Mucosa of rectum (tissue), 2 donors: ENCODE results near the gene CCL27.
"Not testable (repeated sequence)": the region's sequence is repeated elsewhere in the genome, so short reads cannot be mapped to it uniquely, and the experiment has no call there.

ENCODE experiments used
- H3K27ac ChIP-seq, 2 donors: one replicate each; pipeline ENCODE4 v1.7.0; 2013; ENCODE audit warnings: inconsistent platforms in 2 of 2, low read depth in 2 of 2, low read length in 2 of 2
- H3K27me3 ChIP-seq, 2 donors: one replicate each; pipeline ENCODE4 v1.7.0; 2013; ENCODE audit warnings: low read length in 2 of 2; ENCODE audit not compliant: control insufficient read depth in 2 of 2, insufficient read depth in 2 of 2
- H3K36me3 ChIP-seq, 2 donors: one replicate each; pipeline ENCODE4 v1.7.0; 2013; ENCODE audit warnings: low read length in 2 of 2; ENCODE audit not compliant: control insufficient read depth in 2 of 2, insufficient read depth in 2 of 2
- H3K4me1 ChIP-seq, 2 donors: one replicate each; pipeline ENCODE4 v1.7.0; 2013; ENCODE audit warnings: low read length in 2 of 2, mild to moderate bottlenecking in 1 of 2; ENCODE audit not compliant: control insufficient read depth in 2 of 2, insufficient read depth in 2 of 2
- H3K4me3 ChIP-seq, 2 donors: one replicate each; pipeline ENCODE4 v1.7.0; 2013; ENCODE audit warnings: low read length in 2 of 2
- H3K9ac ChIP-seq, 2 donors: one replicate each; pipeline ENCODE4 v1.7.0; 2013; ENCODE audit warnings: low read length in 2 of 2, low read depth in 1 of 2, mild to moderate bottlenecking in 1 of 2
- H3K9me3 ChIP-seq, 2 donors: one replicate each; pipeline ENCODE4 v1.7.0; 2013; ENCODE audit warnings: low read length in 2 of 2; ENCODE audit not compliant: control insufficient read depth in 2 of 2
- donor health status: healthy.
- donor health status: Normal muscosa, but diverticular disease.

The CCL27 gene

GRCh38 chr9:34639322-34639721 lies 23.1 kb downstream of the CCL27 start:
- H3K27me3 ChIP-seq, H3K9ac ChIP-seq, H3K9me3 ChIP-seq, H3K27ac ChIP-seq, H3K4me3 ChIP-seq, H3K36me3 ChIP-seq: not testable (repeated sequence)
- peaks cover 15 to 16% of the 10 kb centered on the region in 2 donors for H3K4me1 ChIP-seq

GRCh38 chr9:34638138-34638445 lies 24.4 kb downstream of the CCL27 start:
- H3K36me3 ChIP-seq: peaks cover 0 to 9% of the 10 kb centered on the region in 2 donors
- peak overlapping the region; percentile 79 to 84 for H3K27ac ChIP-seq
- H3K4me1 ChIP-seq: peaks cover 15 to 16% of the 10 kb centered on the region in 2 donors
- no peaks in the 10 kb centered on the region for H3K27me3 ChIP-seq
- H3K9me3 ChIP-seq: no peaks in the 10 kb centered on the region
- peak overlapping the region; percentile 90 to 92 for H3K4me3 ChIP-seq
- peak overlapping the region; percentile 80 to 92 for H3K9ac ChIP-seq

- peak within 1 kb of the TSS; percentile 80 to 92 for H3K9ac ChIP-seq
- peak within 1 kb of the TSS; percentile 79 to 84 for H3K27ac ChIP-seq
- H3K4me1 ChIP-seq: peaks cover 15 to 16% of the 10 kb centered on the region in 2 donors
- H3K27me3 ChIP-seq: no peaks in the 10 kb centered on the region
- H3K9me3 ChIP-seq: no peaks in the 10 kb centered on the region
- H3K4me3 ChIP-seq: peak within 1 kb of the TSS; percentile 90 to 92
- peaks cover 0 to 9% of the 10 kb centered on the region in 2 donors for H3K36me3 ChIP-seq
Observed at GRCh38 chr9:34637356-34638137, 24.9 kb downstream of the CCL27 start, which contains the start of gene SIGMAR1. Gene SIGMAR1, minus strand, starts transcription at chr9:34637787. Its CDS starts 90 bp downstream, at chr9:34637697.

- H3K36me3 ChIP-seq: peaks cover 0 to 9% of the 10 kb centered on the region in 2 donors
- H3K9ac ChIP-seq: peak overlapping the region; percentile 80 to 92
- peak overlapping the region; percentile 79 to 84 for H3K27ac ChIP-seq
Observed at GRCh38 chr9:34636791-34637355, 25.6 kb downstream of the CCL27 start.

GRCh38 chr9:34635556-34635955 lies 26.9 kb downstream of the CCL27 start:
- H3K27me3 ChIP-seq: peaks cover 0 to under 1% of the 10 kb centered on the region in 2 donors
- no peak overlapping the region for H3K9ac ChIP-seq
- H3K9me3 ChIP-seq: no peaks in the 10 kb centered on the region
- H3K27ac ChIP-seq: no peak overlapping the region
- H3K4me3 ChIP-seq: no peak overlapping the region
- H3K36me3 ChIP-seq: peaks cover 0 to 9% of the 10 kb centered on the region in 2 donors
- peaks cover 15 to 16% of the 10 kb centered on the region in 2 donors for H3K4me1 ChIP-seq

More at GRCh38 chr9:34636791-34637355, 25.6 kb downstream of the CCL27 start:
- Histone ChIP-seq H3K9me3 (no peaks in the 10 kb centered on the region), H3K4me3 (peak overlapping the region; percentile 90 to 92), H3K27me3 (no peaks in the 10 kb centered on the region), H3K4me1 (peaks cover 15 to 16% of the 10 kb centered on the region in 2 donors)

GRCh38 chr9:34634551-34635248 lies 27.8 kb downstream of the CCL27 start:
- Histone ChIP-seq H3K4me3 (no peak overlapping the region), H3K9me3 (no peaks in the 10 kb centered on the region), H3K9ac (no peak overlapping the region), H3K36me3 (peaks cover 0 to 9% of the 10 kb centered on the region in 2 donors), H3K27ac (no peak overlapping the region), H3K4me1 (peaks cover 21% of the 10 kb centered on the region in 2 donors), H3K27me3 (peaks cover 0 to 6% of the 10 kb centered on the region in 2 donors)

DNA sequence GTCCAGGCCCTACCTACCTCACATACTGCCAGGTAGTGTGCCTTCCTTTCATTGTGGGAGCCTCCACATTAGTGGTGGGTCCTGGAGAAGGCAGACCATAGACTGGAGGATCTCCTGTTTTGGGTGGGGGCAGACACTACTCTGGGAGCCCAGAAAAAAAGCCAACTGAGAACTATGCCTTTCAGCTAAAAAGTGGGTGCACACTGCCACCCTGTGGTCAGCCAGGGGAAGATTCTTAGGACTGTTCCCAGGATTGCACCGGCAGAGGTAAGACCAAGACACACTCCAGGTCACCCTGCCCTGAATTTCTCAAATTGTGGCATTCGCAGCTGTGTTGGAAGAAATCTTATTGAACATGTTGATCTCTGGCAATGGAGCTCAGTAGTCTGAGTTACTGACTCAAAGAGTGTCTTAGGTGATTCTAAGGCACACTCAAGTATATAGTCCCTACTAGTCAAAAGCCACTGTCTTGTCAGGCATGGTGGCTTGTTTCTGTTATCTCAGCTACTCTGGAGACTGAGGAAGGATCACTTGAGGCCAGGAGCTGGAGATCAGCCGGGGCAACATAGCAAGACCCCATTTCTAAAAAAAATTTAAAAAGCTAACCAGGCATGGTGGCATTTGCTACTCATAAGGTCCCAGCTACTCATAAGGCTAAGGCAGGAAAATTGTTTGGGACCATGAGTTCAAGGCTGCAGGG lies 28.5 kb downstream of the CCL27 start:
- Histone ChIP-seq H3K4me3 (no peak overlapping the region), H3K36me3 (peaks cover 0 to 9% of the 10 kb centered on the region in 2 donors), H3K27ac (no peak overlapping the region), H3K9me3 (no peaks in the 10 kb centered on the region), H3K4me1 (peaks cover 21% of the 10 kb centered on the region in 2 donors), H3K27me3 (peaks cover 5 to 11% of the 10 kb centered on the region in 2 donors), H3K9ac (no peak overlapping the region)

- Histone ChIP-seq H3K4me3 (no peak overlapping the region), H3K27ac (no peak overlapping the region), H3K36me3 (peaks cover 0 to 9% of the 10 kb centered on the region in 2 donors), H3K27me3 (peaks cover 10 to 17% of the 10 kb centered on the region in 2 donors), H3K4me1 (peaks cover 21 to 22% of the 10 kb centered on the region in 2 donors), H3K9me3 (no peaks in the 10 kb centered on the region), H3K9ac (no peak overlapping the region)
Observed at GRCh38 chr9:34633166-34633565, 29.3 kb downstream of the CCL27 start.

DNA sequence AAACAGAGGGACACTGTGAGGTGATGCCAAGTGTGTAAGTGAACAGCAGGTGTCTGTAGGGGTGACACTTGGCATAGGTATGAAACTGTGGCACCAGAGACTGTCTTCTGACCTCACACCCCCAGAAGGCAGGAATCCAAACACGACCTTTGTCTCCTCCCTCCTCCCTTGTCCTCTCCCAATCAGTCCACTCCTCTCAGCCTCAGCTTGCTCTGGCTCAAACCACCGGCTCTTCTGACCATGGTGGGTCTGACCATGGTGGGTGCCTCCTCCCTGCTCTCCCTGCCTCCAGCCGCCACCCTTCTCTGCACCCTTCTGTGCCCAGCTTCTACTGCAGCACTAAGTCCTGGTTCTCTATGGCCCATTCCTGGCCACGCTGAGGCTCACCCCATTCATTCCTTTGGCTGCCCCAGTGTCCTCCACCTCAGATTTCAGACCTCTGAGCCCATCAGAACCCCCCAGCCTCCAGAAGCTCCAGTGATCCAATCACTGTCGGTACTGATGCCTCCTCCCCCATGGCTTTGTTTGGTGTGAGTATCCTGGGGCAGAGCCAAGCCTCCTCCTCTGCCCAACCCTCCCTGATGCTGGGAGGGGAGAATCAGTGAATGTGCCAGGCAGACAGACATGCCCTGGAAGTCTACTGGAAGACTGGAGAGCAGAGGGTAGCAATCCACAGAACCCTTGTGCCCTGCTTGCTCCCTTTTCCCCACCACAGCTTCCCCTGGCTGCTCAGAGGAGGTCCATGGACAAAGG lies 31.9 kb downstream of the CCL27 start:
- H3K9ac ChIP-seq: no peak overlapping the region

More for the DNA sequence above, 31.9 kb downstream of the CCL27 start:
- H3K27ac ChIP-seq: no peak overlapping the region
- peaks cover 9 to 13% of the 10 kb centered on the region in 2 donors for H3K4me1 ChIP-seq
- H3K4me3 ChIP-seq: no peak overlapping the region
- peaks cover 34 to 40% of the 10 kb centered on the region in 2 donors for H3K27me3 ChIP-seq
- peaks cover 0 to 2% of the 10 kb centered on the region in 2 donors for H3K9me3 ChIP-seq
- H3K36me3 ChIP-seq: peaks cover 0 to 7% of the 10 kb centered on the region in 2 donors
